ENCODE measurements around the gene DDI1.

The DDI1 gene

DNA sequence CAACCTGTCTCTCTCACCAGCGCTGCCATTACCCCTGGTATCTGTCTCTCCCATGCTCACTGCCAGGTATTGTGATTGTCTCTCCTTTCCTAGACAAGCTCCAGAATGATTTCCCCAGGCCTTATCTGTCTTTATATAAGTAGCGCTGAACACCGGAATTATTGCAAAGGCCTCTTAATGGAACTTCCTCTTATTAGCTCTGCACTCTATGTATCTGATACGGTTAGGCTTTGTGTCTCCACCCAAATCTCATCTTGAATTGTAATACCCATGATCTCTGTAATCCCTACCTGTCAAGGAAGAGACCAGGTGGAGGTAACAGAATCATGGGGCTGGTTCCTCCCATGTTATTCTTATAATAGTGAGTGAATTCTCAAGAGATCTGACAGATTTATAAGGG, 39.3 kb downstream of the DDI1 start:
- DNase-seq (ENCODE audit: extremely low read depth in 1 of 2, low read depth in 1 of 2), result no peak

DNA sequence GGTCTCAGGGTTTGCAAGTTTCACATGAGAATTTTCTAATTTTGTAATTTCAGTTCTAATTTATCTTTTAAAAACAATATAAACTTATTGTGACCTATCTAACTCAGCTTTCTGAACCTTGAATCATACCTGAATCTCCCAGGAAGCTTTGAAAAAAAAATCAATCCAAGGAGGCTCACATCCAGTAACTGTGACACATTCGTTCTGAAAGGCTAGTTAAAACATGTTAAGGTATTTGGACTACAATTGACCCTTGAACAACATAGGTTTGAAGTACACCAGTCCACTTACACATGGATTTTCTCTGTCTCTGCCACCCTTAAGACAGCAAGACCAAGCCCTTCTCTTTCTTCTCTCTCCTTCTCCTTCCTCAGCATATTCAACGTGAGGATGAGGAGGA, 40.0 kb downstream of the DDI1 start:
- DNase-seq (ENCODE audit: extremely low read depth in 1 of 2, low read depth in 1 of 2), result no peak

DNA sequence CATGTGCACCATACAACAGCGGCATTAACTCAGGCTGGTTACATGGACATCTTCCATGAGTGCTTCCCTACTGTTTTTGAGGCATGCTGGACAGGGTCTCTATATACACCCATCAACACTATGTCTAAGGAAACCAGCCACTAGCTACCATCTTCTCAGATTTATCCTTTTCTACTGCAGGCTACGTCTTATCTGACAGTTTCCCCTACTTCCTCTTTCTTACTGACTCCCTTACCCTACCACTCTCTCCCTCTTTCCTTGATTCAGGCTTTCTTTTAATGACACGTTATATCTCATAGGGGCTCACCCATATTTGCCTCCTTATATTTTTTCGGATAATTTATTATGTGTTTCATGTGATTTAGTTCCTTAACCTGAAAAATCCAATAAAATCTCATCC, 41.8 kb downstream of the DDI1 start:
- no peak for DNase-seq (ENCODE audit: extremely low read depth in 1 of 2, low read depth in 1 of 2)

DNA sequence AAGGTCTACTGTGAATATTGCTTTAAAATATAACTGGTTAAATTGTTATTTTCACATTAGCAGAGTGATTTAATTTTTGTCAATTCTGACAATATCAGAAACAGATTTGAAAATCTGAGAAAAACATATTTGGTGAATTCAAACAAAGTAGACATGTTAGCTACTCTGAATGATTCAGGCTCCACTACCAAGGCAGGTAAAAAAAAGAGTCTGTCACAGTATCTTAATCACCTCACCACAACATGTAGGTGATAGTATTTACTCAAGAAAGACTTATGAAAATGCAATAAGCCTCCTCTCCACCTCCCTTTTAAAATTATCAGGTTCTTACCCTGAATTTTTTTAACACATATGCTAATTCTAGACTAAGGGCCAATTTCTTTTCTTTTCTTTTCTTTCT, 42.6 kb downstream of the DDI1 start:
- DNase-seq (ENCODE audit: extremely low read depth in 1 of 2, low read depth in 1 of 2), result no peak

DNA sequence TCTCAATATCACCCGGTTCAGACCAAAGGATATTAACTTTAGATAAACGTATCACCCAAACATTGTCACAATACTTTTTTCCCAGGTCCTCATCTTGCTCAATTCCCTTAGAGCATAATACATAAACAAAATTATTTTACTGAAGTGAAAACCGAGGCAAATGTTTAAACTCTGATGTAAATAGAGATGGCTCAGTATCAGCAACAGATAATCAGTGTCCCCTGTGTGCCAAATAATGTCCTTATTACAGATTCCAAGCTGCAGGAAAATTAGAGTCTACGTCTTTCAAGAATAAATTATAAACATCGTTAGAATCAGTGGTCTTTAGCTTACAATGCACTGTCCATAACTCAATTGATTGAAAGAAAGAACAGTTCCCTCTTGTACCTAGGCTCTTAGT, 50.2 kb downstream of the DDI1 start:
- DNase-seq (ENCODE audit: extremely low read depth in 1 of 2, low read depth in 1 of 2), result no peak
